A549 (cell line): ENCODE measurements around the gene NFAM1.

Experiments
- BHLHE40 ChIP-seq: IDR thresholded peaks from 2 replicates; pipeline ENCODE4 v1.6.1; 2012; ENCODE audit warnings: low read depth, low read length, inconsistent platforms
- CTCF ChIP-seq: fragments of >200 bp; sonication (Bioruptor Twin); formaldehyde crosslinking; IDR thresholded peaks from 3 replicates; pipeline ENCODE4 v1.5.1; 2016
- EP300 ChIP-seq, 2 experiments: fragments of >200 bp; sonication (Bioruptor Twin); formaldehyde crosslinking; IDR thresholded peaks; 2 replicates in 1 of 2; 3 replicates in 1 of 2; pipeline ENCODE4 v1.6.1; 2016 to 2017
- FOXS1 ChIP-seq: fragments of 250-450 bp; sonication (Bioruptor Pico); IDR thresholded peaks from 2 replicates; pipeline ENCODE4 v1.5.0; 2020; ENCODE audit warnings: mild to moderate bottlenecking, moderate library complexity
- GATA3 ChIP-seq: IDR thresholded peaks from 2 replicates; pipeline ENCODE4 v1.6.1; 2012; ENCODE audit warnings: borderline replicate concordance
- HOXA7 ChIP-seq: fragments of 250-450 bp; sonication (Bioruptor Pico); IDR thresholded peaks from 2 replicates; pipeline ENCODE4 v1.5.0; 2020; ENCODE audit warnings: mild to moderate bottlenecking, moderate library complexity
- KDM1A ChIP-seq: fragments of 200-600 bp; sonication (generic); IDR thresholded peaks from 2 replicates; pipeline ENCODE4 v1.6.1; 2016; ENCODE audit warnings: low read depth, mild to moderate bottlenecking
- NR3C1 ChIP-seq: fragments of >200 bp; sonication (Bioruptor Twin); formaldehyde crosslinking; IDR thresholded peaks from 3 replicates; pipeline ENCODE4 v1.6.1; 2017
- POLR2A ChIP-seq: IDR thresholded peaks from 2 replicates; pipeline ENCODE4 v1.6.1; 2012; ENCODE audit warnings: mild to moderate bottlenecking, low read length
- USF2 ChIP-seq: fragments of 450-650 bp; IDR thresholded peaks from 2 replicates; pipeline ENCODE4 v1.6.1; 2014; ENCODE audit warnings: antibody characterized with exemption
- ZC3H11A ChIP-seq: fragments of 450-650 bp; IDR thresholded peaks from 2 replicates; pipeline ENCODE4 v1.6.1; 2014; ENCODE audit warnings: antibody characterized with exemption, mild to moderate bottlenecking

GRCh38 chr22:42416671-42417230 is 15.5 kb downstream of the NFAM1 start:
- TF ChIP-seq CTCF: no peak
- no peak for TF ChIP-seq POLR2A
- TF ChIP-seq KDM1A: no peak
- no peak for TF ChIP-seq ZC3H11A
- TF ChIP-seq NR3C1: no peak
- TF ChIP-seq USF2: no peak
- no peak for TF ChIP-seq EP300 (IDR thresholded peaks at IDR 0.05)
- no peak for TF ChIP-seq BHLHE40
- no peak for TF ChIP-seq HOXA7
- TF ChIP-seq FOXS1: no peak
- no peak for TF ChIP-seq GATA3
